Liver (tissue), 3 donors: ENCODE results near the gene TP53INP2.

Experiments used
- FOXA1 ChIP-seq: IDR thresholded peaks from 2 replicates; pipeline ENCODE4 v1.6.1; 2016; ENCODE audit warnings: antibody characterized with exemption
- GABPA ChIP-seq, 2 donors: IDR thresholded peaks in 1 of 2; conservative IDR thresholded peaks in 1 of 2; 2 replicates each; pipeline ENCODE4 v1.6.1; 2016; ENCODE audit warnings: antibody characterized with exemption in 2 of 2, mild to moderate bottlenecking in 1 of 2, moderate library complexity in 1 of 2
- JUND ChIP-seq, 2 donors: IDR thresholded peaks; 2 replicates each; pipeline ENCODE4 v1.6.1; 2016; ENCODE audit warnings: antibody characterized with exemption in 2 of 2
- NR2F2 ChIP-seq: IDR thresholded peaks from 2 replicates; pipeline ENCODE4 v1.6.1; 2016; ENCODE audit warnings: antibody characterized with exemption
- RXRA ChIP-seq, 2 donors: IDR thresholded peaks; 2 replicates each; pipeline ENCODE4 v1.6.1; 2017 to 2018; ENCODE audit warnings: antibody characterized with exemption in 2 of 2, mild to moderate bottlenecking in 1 of 2
- SP1 ChIP-seq: IDR thresholded peaks from 2 replicates; pipeline ENCODE4 v1.6.1; 2018; ENCODE audit warnings: antibody characterized with exemption, mild to moderate bottlenecking
- TF ChIP-seq, protein P1 (sequence below): fragments of 150-350 bp; IDR thresholded peaks from 2 replicates; pipeline ENCODE4 v1.5.1; 2017; ENCODE audit warnings: improper control_type of control experiment, low read depth, low read length; ENCODE audit not compliant: missing input control
- TF ChIP-seq, protein P2 (sequence below): IDR thresholded peaks from 2 replicates; pipeline ENCODE4 v1.6.1; 2016; ENCODE audit warnings: antibody characterized with exemption
- donor health status: healthy.
- donor health status: healthy.

DNA sequence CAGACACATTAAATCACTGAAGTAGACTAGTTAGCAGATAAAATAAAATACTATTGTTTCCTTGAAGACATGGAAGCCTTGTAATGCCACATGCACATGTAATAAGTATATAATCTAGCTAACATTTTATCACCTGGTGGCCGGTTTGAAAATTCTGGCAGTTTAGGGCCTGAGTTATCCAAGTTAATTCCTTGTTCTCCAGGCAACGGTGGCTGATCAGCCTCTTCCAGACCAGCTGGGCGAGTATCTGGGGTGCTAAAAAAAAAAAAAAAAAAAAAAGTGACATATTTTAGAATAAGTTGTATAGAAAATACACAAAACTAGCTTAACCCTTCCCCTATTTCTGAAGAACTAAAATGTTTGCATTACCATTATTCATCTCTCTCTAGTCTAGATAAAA is 42.5 kb downstream of the TP53INP2 start:
- TF ChIP-seq RXRA (IDR thresholded peaks at IDR 0.05) (no peak), FOXA1 (no peak), NR2F2 (no peak), SP1 (no peak), GABPA (IDR thresholded peaks at IDR 0.05 in 1 of 2, conservative IDR thresholded peaks at IDR 0.05 in 1 of 2) (no peak), JUND (IDR thresholded peaks at IDR 0.05) (no peak)
- TF ChIP-seq, protein P1, sequence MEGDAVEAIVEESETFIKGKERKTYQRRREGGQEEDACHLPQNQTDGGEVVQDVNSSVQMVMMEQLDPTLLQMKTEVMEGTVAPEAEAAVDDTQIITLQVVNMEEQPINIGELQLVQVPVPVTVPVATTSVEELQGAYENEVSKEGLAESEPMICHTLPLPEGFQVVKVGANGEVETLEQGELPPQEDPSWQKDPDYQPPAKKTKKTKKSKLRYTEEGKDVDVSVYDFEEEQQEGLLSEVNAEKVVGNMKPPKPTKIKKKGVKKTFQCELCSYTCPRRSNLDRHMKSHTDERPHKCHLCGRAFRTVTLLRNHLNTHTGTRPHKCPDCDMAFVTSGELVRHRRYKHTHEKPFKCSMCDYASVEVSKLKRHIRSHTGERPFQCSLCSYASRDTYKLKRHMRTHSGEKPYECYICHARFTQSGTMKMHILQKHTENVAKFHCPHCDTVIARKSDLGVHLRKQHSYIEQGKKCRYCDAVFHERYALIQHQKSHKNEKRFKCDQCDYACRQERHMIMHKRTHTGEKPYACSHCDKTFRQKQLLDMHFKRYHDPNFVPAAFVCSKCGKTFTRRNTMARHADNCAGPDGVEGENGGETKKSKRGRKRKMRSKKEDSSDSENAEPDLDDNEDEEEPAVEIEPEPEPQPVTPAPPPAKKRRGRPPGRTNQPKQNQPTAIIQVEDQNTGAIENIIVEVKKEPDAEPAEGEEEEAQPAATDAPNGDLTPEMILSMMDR, result no peak
- TF ChIP-seq, protein P2, sequence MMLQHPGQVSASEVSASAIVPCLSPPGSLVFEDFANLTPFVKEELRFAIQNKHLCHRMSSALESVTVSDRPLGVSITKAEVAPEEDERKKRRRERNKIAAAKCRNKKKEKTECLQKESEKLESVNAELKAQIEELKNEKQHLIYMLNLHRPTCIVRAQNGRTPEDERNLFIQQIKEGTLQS, result no peak
